GM12878 (cell line): ENCODE data around the gene EIF1AD. TPM values are rescaled to one million over a fixed set of nuclear protein-coding genes. Genes with fewer than 3 reads are reported as not detected.

Experiments used
- BCL11A ChIP-seq: IDR thresholded peaks from 2 replicates; pipeline ENCODE4 v1.6.1; 2011; ENCODE audit warnings: low read depth, low read length
- BCL3 ChIP-seq: IDR thresholded peaks from 2 replicates; pipeline ENCODE4 v1.6.1; 2011; ENCODE audit warnings: borderline replicate concordance, low read depth, mild to moderate bottlenecking, moderate library complexity, low read length; ENCODE audit not compliant: insufficient read depth, poor library complexity, severe bottlenecking
- IRF3 ChIP-seq: fragments of 450-650 bp; IDR thresholded peaks from 2 replicates; pipeline ENCODE4 v1.6.1; 2014; ENCODE audit warnings: mild to moderate bottlenecking
- KDM1A ChIP-seq: fragments of 200-600 bp; sonication (generic); IDR thresholded peaks from 2 replicates; pipeline ENCODE4 v1.6.1; 2016; ENCODE audit warnings: borderline replicate concordance
- MTA3 ChIP-seq: IDR thresholded peaks from 2 replicates; pipeline ENCODE4 v1.6.1; 2012; ENCODE audit warnings: low read length, inconsistent platforms, borderline replicate concordance
- MYB ChIP-seq: fragments of 150-350 bp; IDR thresholded peaks from 2 replicates; pipeline ENCODE4 v1.6.1; 2014; ENCODE audit warnings: mild to moderate bottlenecking, low read depth, low read length, borderline replicate concordance
- NFYB ChIP-seq: IDR thresholded peaks from 2 replicates; pipeline ENCODE4 v1.6.1; 2011; ENCODE audit warnings: low read depth, mild to moderate bottlenecking, low read length, improper control_type of control experiment, moderate library complexity; ENCODE audit not compliant: insufficient read depth
- RBBP5 ChIP-seq: fragments of 200-600 bp; sonication (generic); conservative IDR thresholded peaks from 2 replicates; pipeline ENCODE4 v1.6.1; 2016
- RELA ChIP-seq: fragments of 450-650 bp; IDR thresholded peaks from 2 replicates; pipeline ENCODE4 v1.8.0; 2014; ENCODE audit warnings: borderline replicate concordance; ENCODE audit not compliant: partially characterized antibody
- RFX5 ChIP-seq: IDR thresholded peaks from 2 replicates; pipeline ENCODE4 v1.6.1; 2011; ENCODE audit warnings: low read depth, low read length, improper control_type of control experiment
- SMAD1 ChIP-seq: fragments of 450-650 bp; IDR thresholded peaks from 2 replicates; pipeline ENCODE4 v1.6.1; 2018; ENCODE audit warnings: mild to moderate bottlenecking, low read depth; ENCODE audit not compliant: partially characterized antibody
- SUPT20H ChIP-seq: IDR thresholded peaks from 2 replicates; pipeline ENCODE4 v1.6.1; 2011; ENCODE audit warnings: low read depth, mild to moderate bottlenecking, low read length, moderate library complexity, borderline replicate concordance; ENCODE audit not compliant: control insufficient read depth
- ZBTB33 ChIP-seq: fragments of 450-650 bp; IDR thresholded peaks from 2 replicates; pipeline ENCODE4 v1.6.1; 2017; ENCODE audit warnings: mild to moderate bottlenecking
- ZNF592 ChIP-seq: fragments of 450-650 bp; IDR thresholded peaks from 2 replicates; pipeline ENCODE4 v1.6.1; 2017; ENCODE audit warnings: mild to moderate bottlenecking, moderate library complexity
- ZNF687 ChIP-seq: fragments of 450-650 bp; IDR thresholded peaks from 2 replicates; pipeline ENCODE4 v1.6.1; 2017; ENCODE audit warnings: mild to moderate bottlenecking, moderate library complexity
- polyA plus RNA-seq, 11 experiments: library from polyadenylated mRNA; depleted of rRNA in 4 of 11; unstranded in 6 of 11; stranded (reverse) in 5 of 11; fragments of >200 nt; fragmentation: Nextera tagmentation in 4 of 11; fragmentation: Illumina TruSeq in 1 of 11; extraction: Ambion mirVana in 4 of 11; extraction: Trizol in 1 of 11; gene quantifications; 1 replicate in 1 of 11; 2 replicates in 10 of 11; pipeline versions ENCODE4 v1.2.1 to v1.2.3, GENCODE V29; 2011 to 2016; ENCODE audit warnings: inconsistent platforms in 2 of 11, missing spikeins in 2 of 11, low read depth in 1 of 11
- total RNA-seq, 4 experiments: library from RNA; depleted of rRNA in 3 of 4; stranded (reverse); fragments of >200 nt in 3 of 4; fragmentation: Illumina TruSeq in 1 of 4; extraction: Trizol in 1 of 4; gene quantifications; 2 replicates each; pipeline versions ENCODE4 v1.2.1 to v1.2.3, GENCODE V29; 2013 to 2021

The EIF1AD gene
- total and polyA plus RNA-seq, 10 of the 15 experiments (the other 5 are each of a cell fraction or from before 2014, with no cell fraction given) = 31.6 to 56.8 (median 39.5) TPM

GRCh38 chr11:65961267-65962140 is 40.5 kb downstream of the EIF1AD start, which contains the start of gene SART1 (continued):
- TF ChIP-seq BCL3 = no peak
- TF ChIP-seq ZNF592 = no peak
- TF ChIP-seq RELA = no peak
- no peak for TF ChIP-seq KDM1A
- TF ChIP-seq RBBP5 = no peak
- no peak for TF ChIP-seq IRF3
- TF ChIP-seq MYB = no peak
- peak; percentile 43 for TF ChIP-seq SMAD1
- TF ChIP-seq MTA3 = no peak; the same call in 1 of the 2 replicates
- TF ChIP-seq ZBTB33 = no peak
- no peak for TF ChIP-seq RFX5
- TF ChIP-seq SUPT20H = no peak
- no peak for TF ChIP-seq NFYB
- no peak for TF ChIP-seq BCL11A
- no peak; the same call in 1 of the 2 replicates for TF ChIP-seq ZNF687
